Muscle layer of duodenum (tissue), 2 donors: ENCODE results near the gene BHLHA15.

ENCODE experiments used
- H3K27ac ChIP-seq: one replicate; pipeline ENCODE4 v1.7.0; 2013; ENCODE audit warnings: mild to moderate bottlenecking, low read length
- H3K27me3 ChIP-seq: one replicate; pipeline ENCODE4 v1.7.0; 2013; ENCODE audit warnings: low read depth, mild to moderate bottlenecking, control low read depth, low read length
- H3K36me3 ChIP-seq, 2 donors: one replicate each; pipeline ENCODE4 v1.7.0; 2013; ENCODE audit warnings: low read length in 2 of 2, control low read depth in 1 of 2, mild to moderate bottlenecking in 1 of 2; ENCODE audit not compliant: insufficient read depth in 2 of 2, control insufficient read depth in 1 of 2
- H3K4me1 ChIP-seq, 2 donors: one replicate each; pipeline ENCODE4 v1.7.0; 2013; ENCODE audit warnings: low read length in 2 of 2, mild to moderate bottlenecking in 2 of 2, control low read depth in 1 of 2, moderate library complexity in 1 of 2; ENCODE audit not compliant: insufficient read depth in 2 of 2, control insufficient read depth in 1 of 2
- H3K4me3 ChIP-seq, 2 donors: one replicate each; pipeline ENCODE4 v1.7.0; 2013; ENCODE audit warnings: low read length in 2 of 2, low read depth in 1 of 2, mild to moderate bottlenecking in 1 of 2
- H3K9me3 ChIP-seq, 2 donors: one replicate each; pipeline ENCODE4 v1.7.0; 2013; ENCODE audit warnings: low read length in 2 of 2, control low read depth in 1 of 2, mild to moderate bottlenecking in 1 of 2; ENCODE audit not compliant: control insufficient read depth in 1 of 2
- donor health status: healthy.

Gene BHLHA15

DNA sequence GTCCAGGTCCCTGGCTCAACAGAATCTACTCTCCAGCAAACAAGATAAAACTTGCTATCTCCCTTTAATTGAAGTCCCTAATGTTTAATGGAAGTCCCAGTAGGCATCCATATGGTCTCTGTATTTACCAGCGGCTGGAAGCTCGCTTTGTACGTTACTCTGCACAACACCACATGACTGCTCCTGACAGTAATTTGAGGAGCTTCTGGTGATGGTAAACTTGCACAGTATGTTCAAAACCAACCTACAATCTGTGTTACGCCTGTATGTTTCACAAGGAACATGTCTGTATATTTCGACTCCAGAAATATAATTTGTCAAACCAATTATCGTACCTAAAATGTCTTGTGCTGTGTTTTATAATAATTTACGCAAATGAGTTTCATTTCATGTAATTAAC is 45.2 kb downstream of the BHLHA15 start:
- no peaks in the 10 kb centered on the region for H3K9me3 ChIP-seq
- H3K27ac ChIP-seq = no peak overlapping the region
- peaks cover 2 to 16% of the 10 kb centered on the region in 2 donors for H3K4me1 ChIP-seq
- H3K36me3 ChIP-seq = peaks cover 10 to 13% of the 10 kb centered on the region in 2 donors
- H3K4me3 ChIP-seq = no peak overlapping the region
- H3K27me3 ChIP-seq = no peaks in the 10 kb centered on the region

DNA sequence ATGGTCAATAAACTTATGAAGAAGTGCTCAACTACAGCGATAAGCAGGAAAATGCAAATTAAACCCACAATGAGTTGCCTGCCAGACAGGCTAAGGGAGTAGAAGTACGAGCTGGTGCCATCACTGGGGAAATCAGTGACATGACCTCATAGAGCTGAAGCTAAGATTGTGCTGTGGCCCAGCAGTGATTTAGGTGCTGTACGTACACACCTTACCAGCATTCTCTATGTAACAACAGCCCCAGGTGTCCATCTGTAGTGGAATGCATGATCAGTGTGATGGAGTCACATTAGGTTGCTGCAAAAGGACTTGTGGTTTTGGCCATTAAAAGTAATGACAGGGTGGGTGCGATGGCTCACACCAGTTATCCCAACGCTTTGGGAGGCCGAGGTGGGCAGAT is 46.5 kb downstream of the BHLHA15 start:
- peaks cover 0 to 10% of the 10 kb centered on the region in 2 donors for H3K4me1 ChIP-seq
- no peak overlapping the region for H3K4me3 ChIP-seq
- peaks cover 10 to 13% of the 10 kb centered on the region in 2 donors for H3K36me3 ChIP-seq
- no peaks in the 10 kb centered on the region for H3K9me3 ChIP-seq
- H3K27ac ChIP-seq = no peak overlapping the region
- no peaks in the 10 kb centered on the region for H3K27me3 ChIP-seq
